ENCODE data around the gene NAA35. TPM values are rescaled to one million over a fixed set of nuclear protein-coding genes. Genes with fewer than 3 reads are reported as not detected.
"Not testable (repeated sequence)": the region's sequence is repeated elsewhere in the genome, so short reads cannot be mapped to it uniquely, and the experiment has no call there.

NAA35 gene
- total RNA-seq, 1 donor from 2014 or later = 33.0 TPM

GRCh38 chr9:86046930-86047341 lies 106.0 kb downstream of the NAA35 start:
- Mint-ChIP-seq H3K9me3 (ENCODE audit: unreplicated experiment) (no peaks in the 10 kb centered on the region), H3K4me3 (ENCODE audit: unreplicated experiment) (no peak overlapping the region), H3K4me1 (ENCODE audit: low read depth, unreplicated experiment) (peaks cover 5% of the 10 kb centered on the region), H3K27ac (ENCODE audit: unreplicated experiment) (peak overlapping the region; percentile 18), H3K27me3 (ENCODE audit: unreplicated experiment) (no peaks in the 10 kb centered on the region), H3K36me3 (ENCODE audit: unreplicated experiment) (no peaks in the 10 kb centered on the region)
- DNase-seq = no peak
- TF ChIP-seq, protein P1, sequence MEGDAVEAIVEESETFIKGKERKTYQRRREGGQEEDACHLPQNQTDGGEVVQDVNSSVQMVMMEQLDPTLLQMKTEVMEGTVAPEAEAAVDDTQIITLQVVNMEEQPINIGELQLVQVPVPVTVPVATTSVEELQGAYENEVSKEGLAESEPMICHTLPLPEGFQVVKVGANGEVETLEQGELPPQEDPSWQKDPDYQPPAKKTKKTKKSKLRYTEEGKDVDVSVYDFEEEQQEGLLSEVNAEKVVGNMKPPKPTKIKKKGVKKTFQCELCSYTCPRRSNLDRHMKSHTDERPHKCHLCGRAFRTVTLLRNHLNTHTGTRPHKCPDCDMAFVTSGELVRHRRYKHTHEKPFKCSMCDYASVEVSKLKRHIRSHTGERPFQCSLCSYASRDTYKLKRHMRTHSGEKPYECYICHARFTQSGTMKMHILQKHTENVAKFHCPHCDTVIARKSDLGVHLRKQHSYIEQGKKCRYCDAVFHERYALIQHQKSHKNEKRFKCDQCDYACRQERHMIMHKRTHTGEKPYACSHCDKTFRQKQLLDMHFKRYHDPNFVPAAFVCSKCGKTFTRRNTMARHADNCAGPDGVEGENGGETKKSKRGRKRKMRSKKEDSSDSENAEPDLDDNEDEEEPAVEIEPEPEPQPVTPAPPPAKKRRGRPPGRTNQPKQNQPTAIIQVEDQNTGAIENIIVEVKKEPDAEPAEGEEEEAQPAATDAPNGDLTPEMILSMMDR (IDR thresholded peaks at IDR 0.05; ENCODE audit: partially characterized antibody, unreplicated experiment) = no peak

DNA sequence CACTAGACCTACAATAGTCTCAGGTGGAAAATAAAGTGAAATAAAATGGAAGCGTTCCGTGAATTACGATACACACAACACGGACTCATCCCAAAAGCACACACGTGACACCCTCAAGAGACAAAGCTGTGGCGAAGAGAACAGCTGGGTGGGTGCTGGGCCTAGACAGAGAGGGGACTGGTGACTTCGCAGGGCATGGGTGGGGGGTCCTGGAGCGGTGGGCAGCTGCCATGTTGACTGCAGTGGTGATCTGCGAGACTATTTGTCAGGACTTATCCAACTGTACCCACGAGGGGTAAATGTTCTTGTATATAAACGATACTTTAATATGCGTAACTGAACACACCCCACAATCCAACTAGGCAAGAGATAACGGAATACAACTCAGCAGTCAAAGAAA lies 106.4 kb downstream of the NAA35 start:
- DNase-seq = no peak
- H3K9me3 Mint-ChIP-seq (ENCODE audit: unreplicated experiment) = no peaks in the 10 kb centered on the region
- H3K27ac Mint-ChIP-seq (ENCODE audit: unreplicated experiment) = no peak overlapping the region
- H3K36me3 Mint-ChIP-seq (ENCODE audit: unreplicated experiment) = no peaks in the 10 kb centered on the region
- TF ChIP-seq, protein P1 (IDR thresholded peaks at IDR 0.05; ENCODE audit: partially characterized antibody, unreplicated experiment) = no peak
- H3K27me3 Mint-ChIP-seq (ENCODE audit: unreplicated experiment) = peaks cover 2% of the 10 kb centered on the region
- H3K4me1 Mint-ChIP-seq (ENCODE audit: low read depth, unreplicated experiment) = peaks cover 7% of the 10 kb centered on the region
- H3K4me3 Mint-ChIP-seq (ENCODE audit: unreplicated experiment) = no peak overlapping the region

GRCh38 chr9:86048018-86048742 lies 107.2 kb downstream of the NAA35 start:
- not testable (repeated sequence) for H3K27me3 Mint-ChIP-seq (ENCODE audit: unreplicated experiment); H3K36me3 Mint-ChIP-seq (ENCODE audit: unreplicated experiment); H3K27ac Mint-ChIP-seq (ENCODE audit: unreplicated experiment); H3K4me1 Mint-ChIP-seq (ENCODE audit: low read depth, unreplicated experiment); DNase-seq; H3K9me3 Mint-ChIP-seq (ENCODE audit: unreplicated experiment); H3K4me3 Mint-ChIP-seq (ENCODE audit: unreplicated experiment)

- H3K9me3 Mint-ChIP-seq (ENCODE audit: unreplicated experiment) = no peaks in the 10 kb centered on the region
- H3K36me3 Mint-ChIP-seq (ENCODE audit: unreplicated experiment) = no peaks in the 10 kb centered on the region
- TF ChIP-seq, protein P1 (IDR thresholded peaks at IDR 0.05; ENCODE audit: partially characterized antibody, unreplicated experiment) = no peak
- no peak overlapping the region for H3K4me3 Mint-ChIP-seq (ENCODE audit: unreplicated experiment)
- H3K27me3 Mint-ChIP-seq (ENCODE audit: unreplicated experiment) = peaks cover 2% of the 10 kb centered on the region
- H3K4me1 Mint-ChIP-seq (ENCODE audit: low read depth, unreplicated experiment) = peaks cover 8% of the 10 kb centered on the region
- no peak for DNase-seq
- no peak overlapping the region for H3K27ac Mint-ChIP-seq (ENCODE audit: unreplicated experiment)
Observed at GRCh38 chr9:86052556-86053468, 111.9 kb downstream of the NAA35 start.

- Mint-ChIP-seq H3K27me3 (ENCODE audit: unreplicated experiment) (peaks cover 2% of the 10 kb centered on the region), H3K4me1 (ENCODE audit: low read depth, unreplicated experiment) (peaks cover 8% of the 10 kb centered on the region), H3K27ac (ENCODE audit: unreplicated experiment) (no peak overlapping the region), H3K36me3 (ENCODE audit: unreplicated experiment) (no peaks in the 10 kb centered on the region), H3K9me3 (ENCODE audit: unreplicated experiment) (no peaks in the 10 kb centered on the region), H3K4me3 (ENCODE audit: unreplicated experiment) (no peak overlapping the region)
- TF ChIP-seq, protein P1 (IDR thresholded peaks at IDR 0.05; ENCODE audit: partially characterized antibody, unreplicated experiment) = no peak
- no peak for DNase-seq
Observed at GRCh38 chr9:86054695-86055094, 113.7 kb downstream of the NAA35 start.
